ENCODE data around the gene VPS13D.
A peak's percentile ranks its signal among the peaks of the same experiment; 100 is the strongest.

The VPS13D gene

GRCh38 chr1:12553963-12554362, 324.1 kb downstream of the VPS13D start:
- DNase-seq (ENCODE audit: low spot score) = no peak

- no peak for DNase-seq (ENCODE audit: low spot score)
Measured at GRCh38 chr1:12554521-12555305, 324.9 kb downstream of the VPS13D start.

GRCh38 chr1:12555411-12556367, 325.9 kb downstream of the VPS13D start:
- DNase-seq (ENCODE audit: low spot score) = no peak

GRCh38 chr1:12556368-12556930, 326.6 kb downstream of the VPS13D start:
- DNase-seq (ENCODE audit: low spot score) = peak; percentile 91

GRCh38 chr1:12556957-12557935, 327.4 kb downstream of the VPS13D start:
- DNase-seq (ENCODE audit: low spot score) = no peak

- DNase-seq (ENCODE audit: low spot score) = no peak
Measured at GRCh38 chr1:12561121-12561520, 331.3 kb downstream of the VPS13D start.

All from AG20443 (cell line).